SK-N-SH (cell line): ENCODE results near the gene MYH7B. TPM values are rescaled to one million over a fixed set of nuclear protein-coding genes. Genes with fewer than 3 reads are reported as not detected.

Experiments
- CTCF ChIA-PET: fragments of 300-600, 350-600 bp; formaldehyde crosslinking; extraction: SDS; loops from one replicate; lab custom pipeline; 2021; lab: Yijun Ruan, JAX
- POLR2A ChIA-PET: fragments of 350-600 bp; sonication (Branson Sonifier 250); formaldehyde crosslinking; extraction: SDS; loops from one replicate; lab custom pipeline; 2020; ENCODE audit warnings: antibody characterized with exemption, inconsistent platforms; lab: Yijun Ruan, JAX
- DNase-seq: peaks from one replicate; pipeline ENCODE4 v3.0.0; 2012
- H2AFZ ChIP-seq: fragments of 200-600 bp; sonication (generic); 2 replicates; pipeline ENCODE4 v1.8.1; 2016; ENCODE audit warnings: antibody characterized with exemption, mild to moderate bottlenecking, low read depth
- H3F3A ChIP-seq: fragments of 200-600 bp; sonication (generic); replicated peaks from 2 replicates; pipeline ENCODE3; 2016; ENCODE audit warnings: antibody characterized with exemption, mild to moderate bottlenecking; ENCODE audit not compliant: insufficient read depth
- H3K27ac ChIP-seq, 2 experiments: fragments of 200-500 bp in 1 of 2; fragments of 200-600 bp in 1 of 2; sonication (Bioruptor generic) in 1 of 2; sonication (generic), shearing (Covaris generic) in 1 of 2; 2 replicates each; pipeline versions ENCODE4 v1.5.1 to v1.6.1; 2014 to 2016; ENCODE audit warnings: low read depth in 2 of 2, inconsistent platforms in 1 of 2, low read length in 1 of 2, mild to moderate bottlenecking in 1 of 2, mixed read lengths in 1 of 2
- H3K27me3 ChIP-seq: fragments of 200-600 bp; sonication (generic), shearing (Covaris generic); 2 replicates; pipeline ENCODE4 v1.6.1; 2016; ENCODE audit warnings: mixed run types; ENCODE audit not compliant: insufficient read depth
- H3K36me3 ChIP-seq, 2 experiments: fragments of 200-500 bp in 1 of 2; fragments of 200-600 bp in 1 of 2; sonication (Bioruptor generic) in 1 of 2; sonication (generic) in 1 of 2; replicated peaks in 1 of 2; 2 replicates each; pipeline versions ENCODE3 to v1.5.1; 2014 to 2016; ENCODE audit warnings: low read length in 1 of 2, mild to moderate bottlenecking in 1 of 2; ENCODE audit not compliant: insufficient read depth in 2 of 2, control insufficient read depth in 1 of 2
- H3K4me1 ChIP-seq, 2 experiments: fragments of 200-500 bp in 1 of 2; fragments of 200-600 bp in 1 of 2; sonication (Bioruptor generic) in 1 of 2; sonication (generic), shearing (Covaris generic) in 1 of 2; 2 replicates each; pipeline versions ENCODE4 v1.5.1 to v1.6.1; 2014 to 2016; ENCODE audit warnings: low read depth in 1 of 2, low read length in 1 of 2, mixed run types in 1 of 2; ENCODE audit not compliant: insufficient read depth in 2 of 2, control insufficient read depth in 1 of 2
- H3K4me2 ChIP-seq: fragments of 200-600 bp; sonication (generic), shearing (Covaris generic); 2 replicates; pipeline ENCODE4 v1.6.1; 2017; ENCODE audit warnings: mixed run types
- H3K4me3 ChIP-seq, 2 experiments: fragments of 200-500 bp in 1 of 2; fragments of 200-600 bp in 1 of 2; sonication (Bioruptor generic) in 1 of 2; sonication (generic), shearing (Covaris generic) in 1 of 2; 2 replicates each; pipeline versions ENCODE4 v1.5.1 to v1.8.1; 2014 to 2016; ENCODE audit warnings: low read depth in 2 of 2, inconsistent platforms in 1 of 2, low read length in 1 of 2, mild to moderate bottlenecking in 1 of 2, mixed read lengths in 1 of 2, moderate library complexity in 1 of 2
- H3K79me2 ChIP-seq: fragments of 200-600 bp; sonication (generic); 2 replicates; pipeline ENCODE4 v1.8.1; 2017; ENCODE audit warnings: mild to moderate bottlenecking; ENCODE audit not compliant: insufficient read depth
- H3K9ac ChIP-seq: fragments of 200-600 bp; sonication (generic); 2 replicates; pipeline ENCODE4 v1.6.1; 2017; ENCODE audit warnings: mixed run types
- H3K9me2 ChIP-seq: fragments of 200-600 bp; sonication (generic); 2 replicates; pipeline ENCODE4 v1.6.1; 2017; ENCODE audit warnings: mixed run types
- H3K9me3 ChIP-seq: fragments of 200-600 bp; sonication (generic); 2 replicates; pipeline ENCODE4 v1.6.1; 2017; ENCODE audit warnings: mixed run types, mild to moderate bottlenecking, moderate library complexity
- H4K20me1 ChIP-seq: fragments of 200-600 bp; sonication (generic); 2 replicates; pipeline ENCODE4 v1.6.1; 2017; ENCODE audit warnings: mild to moderate bottlenecking, mixed run types; ENCODE audit not compliant: insufficient read depth
- ELF1 ChIP-seq: IDR thresholded peaks from 2 replicates; pipeline ENCODE4 v1.4.0; 2012
- EP300 ChIP-seq, 2 experiments: IDR thresholded peaks; 2 replicates each; pipeline versions ENCODE4 v1.4.0 to v1.6.1; 2012; ENCODE audit warnings: borderline replicate concordance in 1 of 2, low read depth in 1 of 2, low read length in 1 of 2
- FOXM1 ChIP-seq: IDR thresholded peaks from 2 replicates; pipeline ENCODE4 v1.4.0; 2012; ENCODE audit warnings: low read depth, mild to moderate bottlenecking
- GATA2 ChIP-seq: sonication (generic); formaldehyde crosslinking; IDR thresholded peaks from 2 replicates; pipeline ENCODE4 v1.5.0; 2020; ENCODE audit warnings: mild to moderate bottlenecking, missing genetic modification reagents
- JUND ChIP-seq: IDR thresholded peaks from 2 replicates; pipeline ENCODE4 v1.4.0; 2012
- NFIC ChIP-seq: IDR thresholded peaks from 2 replicates; pipeline ENCODE4 v1.4.0; 2012; ENCODE audit warnings: borderline replicate concordance
- RAD21 ChIP-seq: IDR thresholded peaks from 2 replicates; pipeline ENCODE4 v1.6.1; 2012; ENCODE audit warnings: mild to moderate bottlenecking, low read length
- SIN3A ChIP-seq: IDR thresholded peaks from 2 replicates; pipeline ENCODE4 v1.6.1; 2012; ENCODE audit warnings: low read depth, mild to moderate bottlenecking, low read length, moderate library complexity, borderline replicate concordance
- TEAD4 ChIP-seq: IDR thresholded peaks from 2 replicates; pipeline ENCODE4 v1.4.0; 2012; ENCODE audit warnings: mild to moderate bottlenecking, borderline replicate concordance; ENCODE audit not compliant: insufficient read depth
- YY1 ChIP-seq: IDR thresholded peaks from 2 replicates; pipeline ENCODE4 v1.4.0; 2012; ENCODE audit warnings: low read depth, mild to moderate bottlenecking
- WGBS: methylation state at CpG from one replicate; pipeline ENCODE4 v1.1.6; 2017; ENCODE audit warnings: low lambda C conversion rate; 5-methylcytosine and 5-hydroxymethylcytosine counted together
- polyA plus RNA-seq, 3 experiments: library from polyadenylated mRNA; depleted of rRNA; stranded (reverse); fragments of >200 nt; gene quantifications; 2 replicates each; pipeline ENCODE4 v1.2.3, GENCODE V29; 2012
- TF ChIP-seq, protein P1 (sequence below): fragments of 200-600 bp; sonication (generic); IDR thresholded peaks from 2 replicates; pipeline ENCODE4 v1.6.1; 2017; ENCODE audit warnings: antibody characterized with exemption, mild to moderate bottlenecking, moderate library complexity
- TF ChIP-seq, protein P2 (sequence below): fragments of 150-350 bp; IDR thresholded peaks from 2 replicates; pipeline ENCODE4 v1.6.1; 2016; ENCODE audit warnings: mild to moderate bottlenecking, low read depth, low read length
- TF ChIP-seq, protein P3 (sequence below): IDR thresholded peaks from 2 replicates; pipeline ENCODE4 v1.4.0; 2012; ENCODE audit warnings: low read depth, borderline replicate concordance

Gene MYH7B
- polyA plus RNA-seq, 1 of the 3 experiments (the other 2 are of a cell fraction): 0.41 TPM

DNA sequence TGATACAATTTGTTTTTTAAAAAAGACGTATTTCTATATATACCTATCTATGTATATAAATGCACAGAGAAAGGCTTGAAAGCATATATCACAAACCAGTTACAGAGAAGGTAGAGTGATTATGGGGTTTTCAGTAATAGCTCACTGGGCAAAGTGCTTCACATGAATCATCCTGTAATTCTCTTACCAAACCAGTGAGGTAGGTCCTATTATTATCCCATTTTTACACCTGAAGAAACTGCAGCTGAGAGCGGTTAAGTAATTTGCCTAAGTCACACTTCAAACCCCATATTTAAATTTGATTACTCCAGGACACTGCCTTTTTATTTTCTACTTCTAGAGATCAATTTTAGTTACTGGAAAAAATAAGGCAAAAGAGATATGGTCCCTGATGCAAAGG is 4.4 kb upstream of the MYH7B start (continued):
- no peak for TF ChIP-seq TEAD4

DNA sequence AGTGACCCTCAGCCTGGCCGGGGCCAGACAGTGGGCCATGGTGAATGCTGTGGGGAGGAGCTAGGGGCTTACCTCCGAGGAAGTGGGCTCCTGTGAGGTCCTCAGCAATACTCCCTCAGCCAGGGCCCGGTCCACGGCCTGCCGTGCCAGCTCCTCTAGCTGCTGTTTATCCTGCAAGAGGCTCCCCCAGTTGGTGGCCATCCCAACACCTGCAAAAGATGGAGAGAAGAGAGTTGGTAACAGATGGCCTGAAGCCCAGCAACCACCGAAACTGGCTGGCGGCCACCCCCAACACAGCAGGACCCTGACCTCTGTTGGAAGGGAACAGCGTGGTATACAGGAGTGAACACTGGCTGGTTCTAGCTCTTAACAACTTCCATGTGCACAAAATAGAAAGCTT is 4.0 kb upstream of the MYH7B start:
- H3K9ac ChIP-seq: no peak overlapping the region
- H3K36me3 ChIP-seq: peaks cover 12 to 31% of the 10 kb centered on the region in 2 experiments
- DNase-seq: no peak
- H3K4me1 ChIP-seq: peaks cover 10 to 23% of the 10 kb centered on the region in 2 experiments; a peak in 3 of 4 replicates
- POLR2A ChIA-PET: no interaction called here
- no peaks in the 10 kb centered on the region for H3K27me3 ChIP-seq
- peaks cover 9% of the 10 kb centered on the region for H3F3A ChIP-seq
- H3K9me2 ChIP-seq: no peaks in the 10 kb centered on the region
- H3K27ac ChIP-seq: no peak overlapping the region
- no peak overlapping the region for H3K4me2 ChIP-seq
- CTCF ChIA-PET: interaction anchor here (0.6 to 2.3 kb wide), 4 partner anchors 10 to 117 kb away, joined by 3 to 9 read pairs (median 3); no protein-coding TSS in a partner anchor
- no peak overlapping the region for H2AFZ ChIP-seq
- H4K20me1 ChIP-seq: no peaks in the 10 kb centered on the region
- TF ChIP-seq JUND (no peak), SIN3A (no peak), ELF1 (no peak), RAD21 (no peak), FOXM1 (no peak), NFIC (no peak), GATA2 (no peak), EP300 (IDR thresholded peaks at IDR 0.05; ENCODE audit: borderline replicate concordance in 1 of 2, low read depth in 1 of 2, low read length in 1 of 2) (no peak), YY1 (no peak)
- TF ChIP-seq, protein P1, sequence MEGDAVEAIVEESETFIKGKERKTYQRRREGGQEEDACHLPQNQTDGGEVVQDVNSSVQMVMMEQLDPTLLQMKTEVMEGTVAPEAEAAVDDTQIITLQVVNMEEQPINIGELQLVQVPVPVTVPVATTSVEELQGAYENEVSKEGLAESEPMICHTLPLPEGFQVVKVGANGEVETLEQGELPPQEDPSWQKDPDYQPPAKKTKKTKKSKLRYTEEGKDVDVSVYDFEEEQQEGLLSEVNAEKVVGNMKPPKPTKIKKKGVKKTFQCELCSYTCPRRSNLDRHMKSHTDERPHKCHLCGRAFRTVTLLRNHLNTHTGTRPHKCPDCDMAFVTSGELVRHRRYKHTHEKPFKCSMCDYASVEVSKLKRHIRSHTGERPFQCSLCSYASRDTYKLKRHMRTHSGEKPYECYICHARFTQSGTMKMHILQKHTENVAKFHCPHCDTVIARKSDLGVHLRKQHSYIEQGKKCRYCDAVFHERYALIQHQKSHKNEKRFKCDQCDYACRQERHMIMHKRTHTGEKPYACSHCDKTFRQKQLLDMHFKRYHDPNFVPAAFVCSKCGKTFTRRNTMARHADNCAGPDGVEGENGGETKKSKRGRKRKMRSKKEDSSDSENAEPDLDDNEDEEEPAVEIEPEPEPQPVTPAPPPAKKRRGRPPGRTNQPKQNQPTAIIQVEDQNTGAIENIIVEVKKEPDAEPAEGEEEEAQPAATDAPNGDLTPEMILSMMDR: no peak
- TF ChIP-seq, protein P2, sequence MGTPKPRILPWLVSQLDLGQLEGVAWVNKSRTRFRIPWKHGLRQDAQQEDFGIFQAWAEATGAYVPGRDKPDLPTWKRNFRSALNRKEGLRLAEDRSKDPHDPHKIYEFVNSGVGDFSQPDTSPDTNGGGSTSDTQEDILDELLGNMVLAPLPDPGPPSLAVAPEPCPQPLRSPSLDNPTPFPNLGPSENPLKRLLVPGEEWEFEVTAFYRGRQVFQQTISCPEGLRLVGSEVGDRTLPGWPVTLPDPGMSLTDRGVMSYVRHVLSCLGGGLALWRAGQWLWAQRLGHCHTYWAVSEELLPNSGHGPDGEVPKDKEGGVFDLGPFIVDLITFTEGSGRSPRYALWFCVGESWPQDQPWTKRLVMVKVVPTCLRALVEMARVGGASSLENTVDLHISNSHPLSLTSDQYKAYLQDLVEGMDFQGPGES: no peak
- H3K79me2 ChIP-seq: peaks cover 33% of the 10 kb centered on the region; the same call in 1 of the 2 replicates
- WGBS: 90% methylated on average over 5 of the region's 8 CpGs
- H3K4me3 ChIP-seq: no peak overlapping the region
- H3K9me3 ChIP-seq: no peaks in the 10 kb centered on the region

DNA sequence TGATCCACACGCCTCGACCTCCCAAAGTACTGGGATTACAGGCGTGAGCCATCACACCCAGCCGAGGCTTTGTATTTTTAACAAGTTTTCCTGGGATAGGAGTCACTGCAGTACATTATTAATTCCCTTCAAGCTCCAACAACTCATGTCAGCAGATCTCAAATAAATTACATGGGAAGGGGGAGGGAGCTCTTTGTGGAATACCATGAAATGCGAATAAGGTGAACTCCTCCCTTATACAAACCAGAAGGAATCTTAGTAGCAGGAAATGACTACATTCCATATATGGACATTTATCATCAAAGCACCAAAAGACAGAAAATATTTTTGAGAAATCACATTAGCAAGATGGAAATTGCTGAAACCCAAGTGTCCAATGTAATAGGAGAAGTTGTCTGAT is 3.0 kb upstream of the MYH7B start:
- Histone ChIP-seq H2AFZ (no peak overlapping the region), H3K27me3 (no peaks in the 10 kb centered on the region), H3K79me2 (peaks cover 29% of the 10 kb centered on the region; the same call in 1 of the 2 replicates), H3K4me2 (no peak overlapping the region), H3K9ac (no peak overlapping the region), H3K9me3 (no peaks in the 10 kb centered on the region)
- DNase-seq: no peak
- CTCF ChIA-PET: interaction anchor here (2.3 kb wide), 1 partner anchor 79 kb away, joined by 9 read pairs; no protein-coding TSS in a partner anchor
- POLR2A ChIA-PET: no interaction called here
- WGBS: 96% methylated on average over 5 of the region's 5 CpGs
- TF ChIP-seq, protein P3, sequence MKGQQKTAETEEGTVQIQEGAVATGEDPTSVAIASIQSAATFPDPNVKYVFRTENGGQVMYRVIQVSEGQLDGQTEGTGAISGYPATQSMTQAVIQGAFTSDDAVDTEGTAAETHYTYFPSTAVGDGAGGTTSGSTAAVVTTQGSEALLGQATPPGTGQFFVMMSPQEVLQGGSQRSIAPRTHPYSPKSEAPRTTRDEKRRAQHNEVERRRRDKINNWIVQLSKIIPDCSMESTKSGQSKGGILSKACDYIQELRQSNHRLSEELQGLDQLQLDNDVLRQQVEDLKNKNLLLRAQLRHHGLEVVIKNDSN: no peak
- no peak for TF ChIP-seq EP300 (IDR thresholded peaks at IDR 0.05; ENCODE audit: borderline replicate concordance in 1 of 2, low read depth in 1 of 2, low read length in 1 of 2)
- TF ChIP-seq, all 33 proteins: peak for 0
- H3K4me1 ChIP-seq: peaks cover 10 to 23% of the 10 kb centered on the region in 2 experiments; a peak in 3 of 4 replicates
- no peaks in the 10 kb centered on the region for H4K20me1 ChIP-seq
- H3K36me3 ChIP-seq: peaks cover 12 to 28% of the 10 kb centered on the region in 2 experiments
- H3F3A ChIP-seq: peaks cover 8% of the 10 kb centered on the region
- H3K4me3 ChIP-seq: no peak overlapping the region
- no peak overlapping the region for H3K27ac ChIP-seq
- H3K9me2 ChIP-seq: no peaks in the 10 kb centered on the region
